GM06990 (cell line): ENCODE data around the gene ABCA4.

ENCODE experiments used
- DNase-seq: peaks from one replicate; pipeline ENCODE4 v3.0.0-alpha.2; 2011; ENCODE audit not compliant: insufficient read length; ENCODE audit errors: extremely low read depth
- H3K27me3 ChIP-seq: replicated peaks from 2 replicates; pipeline ENCODE4 v1.6.0; 2011; ENCODE audit warnings: low read length; ENCODE audit not compliant: control insufficient read depth, insufficient read depth
- H3K36me3 ChIP-seq: 2 replicates; pipeline ENCODE4 v1.5.1; 2011; ENCODE audit warnings: low read length; ENCODE audit not compliant: control insufficient read depth, insufficient read depth
- H3K4me3 ChIP-seq: replicated peaks from 2 replicates; pipeline ENCODE4 v1.5.1; 2011; ENCODE audit warnings: low read depth, mild to moderate bottlenecking, control low read depth, low read length
- TF ChIP-seq, protein P1 (sequence below): IDR thresholded peaks from 2 replicates; pipeline ENCODE4 v1.5.1; 2011; ENCODE audit warnings: low read length, control low read depth, mild to moderate bottlenecking, inconsistent platforms; ENCODE audit not compliant: insufficient read depth, poor library complexity, severe bottlenecking

Gene ABCA4

DNA sequence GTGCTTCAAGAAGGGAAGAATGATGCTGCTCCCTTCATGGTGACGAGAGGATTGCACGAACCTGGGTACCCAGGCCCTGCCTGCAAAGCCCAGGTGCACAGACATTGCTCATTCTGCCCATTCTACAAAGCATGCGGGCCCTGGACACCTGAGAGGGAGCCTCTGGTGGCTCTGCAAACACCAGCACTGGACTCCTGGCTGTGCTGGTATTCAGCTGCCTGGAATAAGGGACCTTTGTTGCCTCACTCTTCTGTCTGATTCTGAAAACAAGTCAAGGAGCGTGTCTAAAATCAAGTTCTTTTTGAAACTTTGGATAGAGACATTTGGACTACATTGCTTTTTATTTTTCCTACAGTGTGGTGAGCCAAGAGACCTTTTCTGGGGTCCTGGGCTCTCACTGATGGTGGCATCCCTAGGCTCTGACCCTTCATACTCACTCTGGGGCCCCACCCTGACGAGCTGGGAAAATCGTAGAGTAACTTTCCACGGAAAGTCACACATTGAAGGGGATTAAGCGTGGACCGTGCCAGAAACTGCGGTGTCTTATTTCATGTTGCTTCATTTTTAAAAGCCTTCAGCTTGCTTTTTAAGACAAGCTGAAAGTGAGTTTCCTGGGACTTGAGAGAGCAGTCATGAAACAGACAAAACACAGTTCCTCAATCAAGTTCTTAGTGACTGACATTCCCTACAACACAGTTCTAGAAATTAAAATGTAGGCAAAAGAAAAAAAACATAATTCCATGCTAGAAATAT is 24.0 kb downstream of the ABCA4 start:
- H3K36me3 ChIP-seq: no peaks in the 10 kb centered on the region
- H3K27me3 ChIP-seq: no peaks in the 10 kb centered on the region
- DNase-seq: no peak
- TF ChIP-seq, protein P1, sequence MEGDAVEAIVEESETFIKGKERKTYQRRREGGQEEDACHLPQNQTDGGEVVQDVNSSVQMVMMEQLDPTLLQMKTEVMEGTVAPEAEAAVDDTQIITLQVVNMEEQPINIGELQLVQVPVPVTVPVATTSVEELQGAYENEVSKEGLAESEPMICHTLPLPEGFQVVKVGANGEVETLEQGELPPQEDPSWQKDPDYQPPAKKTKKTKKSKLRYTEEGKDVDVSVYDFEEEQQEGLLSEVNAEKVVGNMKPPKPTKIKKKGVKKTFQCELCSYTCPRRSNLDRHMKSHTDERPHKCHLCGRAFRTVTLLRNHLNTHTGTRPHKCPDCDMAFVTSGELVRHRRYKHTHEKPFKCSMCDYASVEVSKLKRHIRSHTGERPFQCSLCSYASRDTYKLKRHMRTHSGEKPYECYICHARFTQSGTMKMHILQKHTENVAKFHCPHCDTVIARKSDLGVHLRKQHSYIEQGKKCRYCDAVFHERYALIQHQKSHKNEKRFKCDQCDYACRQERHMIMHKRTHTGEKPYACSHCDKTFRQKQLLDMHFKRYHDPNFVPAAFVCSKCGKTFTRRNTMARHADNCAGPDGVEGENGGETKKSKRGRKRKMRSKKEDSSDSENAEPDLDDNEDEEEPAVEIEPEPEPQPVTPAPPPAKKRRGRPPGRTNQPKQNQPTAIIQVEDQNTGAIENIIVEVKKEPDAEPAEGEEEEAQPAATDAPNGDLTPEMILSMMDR: no peak
- no peak overlapping the region for H3K4me3 ChIP-seq

DNA sequence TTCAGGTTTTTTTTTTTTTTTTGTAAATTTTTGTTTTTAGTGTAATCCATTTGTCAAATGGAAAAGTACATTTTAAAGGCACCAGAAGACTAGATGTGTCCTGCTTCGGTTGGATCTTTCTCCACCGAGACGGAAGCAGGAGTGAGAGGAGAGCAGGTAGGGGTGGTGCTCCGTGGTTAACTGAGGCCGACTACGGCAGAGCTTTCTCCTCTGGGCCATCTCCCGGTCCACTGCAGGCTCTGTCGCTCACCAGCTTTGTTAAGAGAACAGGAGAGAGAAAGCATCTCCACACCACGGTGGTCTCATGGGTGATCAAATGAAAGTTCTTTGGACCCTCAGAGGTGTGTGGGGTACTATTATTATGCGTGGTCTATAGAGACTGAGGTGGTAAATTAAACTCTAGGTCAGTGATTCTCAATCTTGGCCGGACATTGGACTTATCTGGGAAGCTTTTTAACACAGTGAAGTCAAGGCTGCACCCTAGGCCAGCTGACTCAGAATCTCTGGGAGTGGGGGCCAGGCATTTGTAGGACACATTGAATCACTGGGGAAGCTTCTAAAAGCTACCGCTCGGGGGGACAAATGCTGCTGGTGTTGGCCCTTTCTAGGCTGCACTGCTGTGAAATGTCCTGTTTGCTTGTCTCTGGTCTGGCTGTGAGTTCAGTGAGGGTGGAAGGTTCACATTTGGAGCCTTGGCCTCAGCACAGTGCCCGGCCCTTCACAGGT is 25.0 kb downstream of the ABCA4 start:
- Histone ChIP-seq H3K27me3 (no peaks in the 10 kb centered on the region), H3K36me3 (no peaks in the 10 kb centered on the region), H3K4me3 (no peak overlapping the region)
- DNase-seq: no peak
- TF ChIP-seq, protein P1: no peak

DNA sequence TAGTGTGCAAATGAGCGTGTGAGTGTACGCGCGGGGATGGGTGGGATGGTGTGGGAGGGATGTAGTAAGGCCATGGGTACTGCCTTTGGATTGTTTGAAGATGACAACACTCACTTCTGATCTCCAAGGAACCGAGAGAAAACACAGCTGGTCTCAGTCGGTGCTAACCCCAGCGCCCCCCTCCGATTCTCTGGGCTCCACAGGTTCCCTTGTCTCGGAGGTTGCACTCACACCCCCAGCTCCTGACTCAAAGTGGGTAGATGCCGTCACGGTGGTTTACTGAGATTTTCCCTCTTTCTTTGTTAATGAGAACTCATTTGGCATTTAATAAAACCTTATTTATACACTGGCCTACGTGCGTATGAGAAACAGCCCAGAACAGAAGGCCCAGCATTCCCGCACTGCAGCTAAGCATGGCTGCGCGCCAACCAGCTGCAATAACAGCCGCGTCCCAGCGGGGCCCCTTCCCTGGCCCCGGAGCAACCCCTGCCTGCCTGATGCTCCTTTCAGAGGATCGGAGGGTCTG is 25.8 kb downstream of the ABCA4 start:
- Histone ChIP-seq H3K27me3 (no peaks in the 10 kb centered on the region), H3K4me3 (no peak overlapping the region), H3K36me3 (no peaks in the 10 kb centered on the region)
- DNase-seq: no peak
- TF ChIP-seq, protein P1: no peak

DNA sequence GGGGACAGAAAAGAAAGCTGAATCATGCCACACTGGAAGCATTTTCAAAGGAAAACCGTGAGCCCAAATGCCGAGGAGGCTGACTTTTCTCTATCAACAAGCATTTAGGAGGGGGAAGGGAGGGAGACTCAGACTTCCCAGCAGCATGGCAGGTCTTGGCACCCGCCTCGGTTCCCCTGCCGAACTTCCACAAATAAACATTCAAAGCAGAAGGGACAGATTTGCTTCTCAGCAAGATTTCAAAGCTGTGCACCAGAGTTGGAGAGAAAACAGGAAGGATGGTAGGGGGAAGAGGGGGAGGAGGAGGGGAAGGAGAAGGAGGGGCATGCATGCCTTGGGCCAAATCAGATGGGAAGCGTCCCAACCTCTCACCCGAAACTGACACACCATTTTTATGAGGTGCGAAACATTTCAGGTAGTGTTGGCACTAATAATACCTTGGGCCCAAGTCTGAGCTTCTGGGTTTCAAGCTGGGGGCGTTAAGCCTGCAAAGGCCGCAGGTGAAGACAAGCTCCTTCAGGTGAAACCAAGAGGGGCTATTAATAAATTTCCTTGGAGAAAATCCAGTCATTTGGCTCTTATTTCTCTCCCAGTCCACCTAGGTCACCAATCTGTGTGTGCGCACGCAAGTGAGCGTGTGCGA is 26.4 kb downstream of the ABCA4 start:
- TF ChIP-seq, protein P1: no peak
- Histone ChIP-seq H3K27me3 (no peaks in the 10 kb centered on the region), H3K36me3 (no peaks in the 10 kb centered on the region), H3K4me3 (no peak overlapping the region)
- no peak for DNase-seq

DNA sequence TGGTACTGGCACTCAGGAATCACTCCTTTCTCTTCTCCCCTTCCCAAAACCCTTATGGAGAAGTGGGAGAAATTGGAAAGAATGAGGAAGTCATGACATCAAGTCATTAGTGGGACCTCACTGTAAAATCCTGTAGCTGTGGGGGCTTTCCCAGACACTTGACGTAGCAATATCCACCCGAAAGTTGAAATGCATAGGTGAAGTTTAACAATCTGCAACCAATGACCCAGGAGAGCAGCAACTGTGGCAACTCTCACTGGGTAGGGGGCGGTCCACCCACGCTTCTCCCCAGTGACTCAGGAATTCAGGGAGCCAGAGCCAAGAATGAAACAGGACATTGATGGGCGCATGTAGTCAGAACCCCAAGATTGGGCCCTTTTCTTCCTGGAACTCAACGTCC is 27.0 kb downstream of the ABCA4 start:
- DNase-seq: no peak
- Histone ChIP-seq H3K27me3 (no peaks in the 10 kb centered on the region), H3K36me3 (no peaks in the 10 kb centered on the region), H3K4me3 (no peak overlapping the region)
- TF ChIP-seq, protein P1: no peak
